Stimulated activated CD4-positive, alpha-beta T cell treated with anti-CD3 and anti-CD28 coated beads, Interleukin-12 subunit alpha, Interleukin-12 subunit beta, amount 100 ng/mL, for 48 hours (primary cell): Measurements from ENCODE around the gene AKT2.

Experiments
- DNase-seq, 3 donors: peaks; one replicate each; pipeline ENCODE4 v3.0.0-alpha.2; 2020; ENCODE audit warnings: low read depth in 2 of 3, low spot score in 1 of 3

AKT2 gene

GRCh38 chr19:40192758-40193586 lies 92.2 kb downstream of the AKT2 start:
- no peak for DNase-seq

GRCh38 chr19:40191836-40192646 lies 93.1 kb downstream of the AKT2 start:
- no peak for DNase-seq

- DNase-seq: peak; percentile 54 to 75 (median 65)
Observed at GRCh38 chr19:40190891-40191835, 94.0 kb downstream of the AKT2 start, which contains the start of gene MAP3K10. TSS of gene MAP3K10 (plus strand) at chr19:40191426. CDS start at chr19:40192032, 606 bp downstream.

DNA sequence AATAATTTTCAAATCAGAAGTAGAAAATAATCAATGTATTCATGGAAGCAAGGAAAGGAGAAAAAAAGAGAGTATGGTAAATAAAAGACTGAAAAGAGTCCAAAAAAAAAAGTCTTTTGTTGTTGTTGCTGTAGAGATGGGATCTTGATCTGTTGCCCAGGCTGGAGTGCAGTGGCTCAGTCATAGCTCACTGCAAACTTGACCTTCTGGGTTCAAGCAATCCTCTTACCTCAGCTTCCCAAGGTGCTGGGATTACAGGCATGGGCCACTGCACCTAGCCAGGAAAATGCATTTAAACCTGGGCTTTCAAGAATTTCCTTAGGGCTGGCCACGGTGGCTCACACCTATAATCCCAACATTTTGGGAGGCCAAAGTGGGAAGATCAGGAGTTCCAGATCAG lies 100.9 kb downstream of the AKT2 start:
- no peak for DNase-seq
